ENCODE results near the gene CTPS1.

- TF ChIP-seq POLR2AphosphoS5 (IDR thresholded peaks at IDR 0.05) = no peak
- no peak for TF ChIP-seq POLR2A (IDR thresholded peaks at IDR 0.05; ENCODE audit: low read depth)
- no peak for TF ChIP-seq CTCF (IDR thresholded peaks at IDR 0.05)
Measured at GRCh38 chr1:41015897-41016470, 36.5 kb downstream of the CTPS1 start.
